Measurements from ENCODE around the gene RASD1.

The RASD1 gene

GRCh38 chr17:17519886-17520285 is 23.7 kb upstream of the RASD1 start:
- Mint-ChIP-seq H3K9me3 (no peaks in the 10 kb centered on the region), H3K36me3 (ENCODE audit: low read depth) (peaks cover 14% of the 10 kb centered on the region), H3K4me3 (no peak overlapping the region), H3K27me3 (no peaks in the 10 kb centered on the region), H3K4me1 (ENCODE audit: low read depth) (no peaks in the 10 kb centered on the region), H3K27ac (no peak overlapping the region)
- intact Hi-C loops (cut with micrococcal nuclease): no loop called here

- intact Hi-C loops (cut with micrococcal nuclease): no loop called here
- no peak overlapping the region for H3K4me3 Mint-ChIP-seq
- no peak overlapping the region for H3K27ac Mint-ChIP-seq
- H3K36me3 Mint-ChIP-seq (ENCODE audit: low read depth): peaks cover 14% of the 10 kb centered on the region
- H3K9me3 Mint-ChIP-seq: no peaks in the 10 kb centered on the region
- no peaks in the 10 kb centered on the region for H3K4me1 Mint-ChIP-seq (ENCODE audit: low read depth)
- H3K27me3 Mint-ChIP-seq: no peaks in the 10 kb centered on the region
Observed at GRCh38 chr17:17518951-17519350, 22.8 kb upstream of the RASD1 start.

- Mint-ChIP-seq H3K27ac (no peak overlapping the region), H3K36me3 (ENCODE audit: low read depth) (peaks cover 14% of the 10 kb centered on the region), H3K27me3 (no peaks in the 10 kb centered on the region), H3K9me3 (no peaks in the 10 kb centered on the region), H3K4me3 (no peak overlapping the region), H3K4me1 (ENCODE audit: low read depth) (no peaks in the 10 kb centered on the region)
- intact Hi-C loops (cut with micrococcal nuclease): no loop called here
Observed at GRCh38 chr17:17518014-17518413, 21.8 kb upstream of the RASD1 start.

- Mint-ChIP-seq H3K27me3 (no peaks in the 10 kb centered on the region), H3K27ac (no peak overlapping the region), H3K9me3 (no peaks in the 10 kb centered on the region), H3K36me3 (ENCODE audit: low read depth) (peaks cover 14% of the 10 kb centered on the region), H3K4me3 (no peak overlapping the region), H3K4me1 (ENCODE audit: low read depth) (no peaks in the 10 kb centered on the region)
- intact Hi-C loops (cut with micrococcal nuclease): no loop called here
Observed at GRCh38 chr17:17516941-17517720, 20.9 kb upstream of the RASD1 start.

GRCh38 chr17:17515934-17516930 is 20.0 kb upstream of the RASD1 start:
- Mint-ChIP-seq H3K36me3 (ENCODE audit: low read depth) (peaks cover 13% of the 10 kb centered on the region), H3K4me1 (ENCODE audit: low read depth) (peaks cover under 1% of the 10 kb centered on the region), H3K9me3 (no peaks in the 10 kb centered on the region), H3K27ac (no peak overlapping the region), H3K4me3 (no peak overlapping the region), H3K27me3 (no peaks in the 10 kb centered on the region)
- intact Hi-C loops (cut with micrococcal nuclease): no loop called here

- Mint-ChIP-seq H3K27ac (no peak overlapping the region), H3K9me3 (no peaks in the 10 kb centered on the region), H3K27me3 (no peaks in the 10 kb centered on the region), H3K4me1 (ENCODE audit: low read depth) (peaks cover 11% of the 10 kb centered on the region), H3K36me3 (ENCODE audit: low read depth) (peaks cover 6% of the 10 kb centered on the region), H3K4me3 (no peak overlapping the region)
- intact Hi-C loops (cut with micrococcal nuclease): no loop called here
Observed at GRCh38 chr17:17514993-17515933, 19.1 kb upstream of the RASD1 start.

GRCh38 chr17:17514361-17514992 is 18.3 kb upstream of the RASD1 start:
- no peak overlapping the region for H3K27ac Mint-ChIP-seq
- intact Hi-C loops (cut with micrococcal nuclease): no loop called here
- peaks cover 6% of the 10 kb centered on the region for H3K36me3 Mint-ChIP-seq (ENCODE audit: low read depth)
- H3K9me3 Mint-ChIP-seq: no peaks in the 10 kb centered on the region
- H3K4me1 Mint-ChIP-seq (ENCODE audit: low read depth): peaks cover 17% of the 10 kb centered on the region
- H3K4me3 Mint-ChIP-seq: no peak overlapping the region
- H3K27me3 Mint-ChIP-seq: no peaks in the 10 kb centered on the region

GRCh38 chr17:17513626-17514025 is 17.4 kb upstream of the RASD1 start:
- H3K27me3 Mint-ChIP-seq: no peaks in the 10 kb centered on the region
- peaks cover 17% of the 10 kb centered on the region for H3K4me1 Mint-ChIP-seq (ENCODE audit: low read depth)
- no peak overlapping the region for H3K27ac Mint-ChIP-seq
- intact Hi-C loops (cut with micrococcal nuclease): no loop called here
- H3K4me3 Mint-ChIP-seq: no peak overlapping the region
- no peaks in the 10 kb centered on the region for H3K9me3 Mint-ChIP-seq
- H3K36me3 Mint-ChIP-seq (ENCODE audit: low read depth): peaks cover 6% of the 10 kb centered on the region

- Mint-ChIP-seq H3K4me3 (no peak overlapping the region), H3K4me1 (ENCODE audit: low read depth) (peaks cover 17% of the 10 kb centered on the region), H3K27ac (no peak overlapping the region), H3K27me3 (no peaks in the 10 kb centered on the region), H3K36me3 (ENCODE audit: low read depth) (peaks cover 6% of the 10 kb centered on the region), H3K9me3 (no peaks in the 10 kb centered on the region)
- intact Hi-C loops (cut with micrococcal nuclease): no loop called here
Observed at GRCh38 chr17:17512866-17513265, 16.7 kb upstream of the RASD1 start.

- H3K9me3 Mint-ChIP-seq: no peaks in the 10 kb centered on the region
- peaks cover 6% of the 10 kb centered on the region for H3K36me3 Mint-ChIP-seq (ENCODE audit: low read depth)
- no peak overlapping the region for H3K27ac Mint-ChIP-seq
- H3K4me3 Mint-ChIP-seq: no peak overlapping the region
- no peaks in the 10 kb centered on the region for H3K27me3 Mint-ChIP-seq
- intact Hi-C loops (cut with micrococcal nuclease): no loop called here
- H3K4me1 Mint-ChIP-seq (ENCODE audit: low read depth): peaks cover 17% of the 10 kb centered on the region
Observed at GRCh38 chr17:17511881-17512858, 16.0 kb upstream of the RASD1 start.

- H3K4me3 Mint-ChIP-seq: no peak overlapping the region
- H3K27ac Mint-ChIP-seq: peak overlapping the region; percentile 61
- H3K36me3 Mint-ChIP-seq (ENCODE audit: low read depth): peaks cover 6% of the 10 kb centered on the region
- intact Hi-C loops (cut with micrococcal nuclease): no loop called here
- no peaks in the 10 kb centered on the region for H3K27me3 Mint-ChIP-seq
- no peaks in the 10 kb centered on the region for H3K9me3 Mint-ChIP-seq
- H3K4me1 Mint-ChIP-seq (ENCODE audit: low read depth): peaks cover 17% of the 10 kb centered on the region
Observed at GRCh38 chr17:17511293-17511741, 15.1 kb upstream of the RASD1 start.
